ENCODE measurements around the gene DNAH2. TPM values are rescaled to one million over a fixed set of nuclear protein-coding genes. Genes with fewer than 3 reads are reported as not detected.

Gene DNAH2
- total and polyA plus RNA-seq, 9 of the 15 experiments (the other 6 are each of a cell fraction or from before 2014, with no cell fraction given), result 0.03 TPM; not detected in 8

- ATAC-seq, result no peak
Observed at GRCh38 chr17:7719661-7720060, 2.1 kb downstream of the DNAH2 start.

More at GRCh38 chr17:7719661-7720060, 2.1 kb downstream of the DNAH2 start:
- Histone ChIP-seq H3K27me3 (ENCODE audit: control insufficient read depth in 2 of 2, insufficient read depth in 2 of 2, low read length in 2 of 2) (peaks cover 24 to 50% of the 10 kb centered on the region in 2 experiments; a peak in 4 of 5 replicates), H3K4me1 (replicated peaks in 1 of 2; ENCODE audit: control insufficient read depth in 2 of 2, insufficient read depth in 2 of 2, low read length in 2 of 2) (peaks cover 6 to 21% of the 10 kb centered on the region in 2 experiments; a peak in 3 of 5 replicates), H3K4me2 (ENCODE audit: insufficient read depth, low read length) (no peak overlapping the region), H3K27ac (ENCODE audit: extremely low read depth, low read depth, low read length) (no peak overlapping the region), H3K79me2 (ENCODE audit: control insufficient read depth, insufficient read depth, low read length) (no peaks in the 10 kb centered on the region), H2AFZ (ENCODE audit: low read depth, low read length) (no peak overlapping the region), H4K20me1 (replicated peaks; ENCODE audit: control insufficient read depth, insufficient read depth, low read length) (no peaks in the 10 kb centered on the region), H3K9ac (ENCODE audit: insufficient read depth in 1 of 2, low read depth in 2 of 2, low read length in 2 of 2) (no peak overlapping the region), H3K4me3 (no peak overlapping the region), H3K9me3 (replicated peaks; ENCODE audit: control insufficient read depth, insufficient read depth, low read depth, low read length) (no peaks in the 10 kb centered on the region), H3K9me1 (ENCODE audit: control insufficient read depth, insufficient read depth, low read length) (no peaks in the 10 kb centered on the region), H3K36me3 (ENCODE audit: control insufficient read depth, insufficient read depth, low read length) (no peaks in the 10 kb centered on the region)
- in situ Hi-C loops (cut with MboI) (no loop called here), intact Hi-C loops (cut with micrococcal nuclease) (no loop called here)
- ChIA-PET POLR2A (interaction anchor here (0.6 kb wide), 1 partner anchor 34 kb away, joined by 4 read pairs; no protein-coding TSS in a partner anchor), CTCF (ENCODE audit: low intra/inter-chr PET ratio) (no interaction called here)
- TF ChIP-seq HNRNPH1 (optimal IDR thresholded peaks at IDR 0.05; ENCODE audit: low read depth, low read length) (no peak), CREM (IDR thresholded peaks at IDR 0.05; ENCODE audit: low read depth) (no peak), ZNF316 (IDR thresholded peaks at IDR 0.05) (no peak), TOE1 (IDR thresholded peaks at IDR 0.05; ENCODE audit: borderline replicate concordance) (no peak), TOE1 (CRISPR knock-in tag; IDR thresholded peaks at IDR 0.05; ENCODE audit: borderline replicate concordance, low read depth) (no peak), TAL1 (IDR thresholded peaks at IDR 0.05) (no peak), EP400 (IDR thresholded peaks at IDR 0.05) (no peak), NCOA2 (IDR thresholded peaks at IDR 0.05; ENCODE audit: partially characterized antibody in 2 of 2) (no peak), ZHX1 (conservative IDR thresholded peaks at IDR 0.05; ENCODE audit: low read length) (no peak)
- TF ChIP-seq, protein P1, sequence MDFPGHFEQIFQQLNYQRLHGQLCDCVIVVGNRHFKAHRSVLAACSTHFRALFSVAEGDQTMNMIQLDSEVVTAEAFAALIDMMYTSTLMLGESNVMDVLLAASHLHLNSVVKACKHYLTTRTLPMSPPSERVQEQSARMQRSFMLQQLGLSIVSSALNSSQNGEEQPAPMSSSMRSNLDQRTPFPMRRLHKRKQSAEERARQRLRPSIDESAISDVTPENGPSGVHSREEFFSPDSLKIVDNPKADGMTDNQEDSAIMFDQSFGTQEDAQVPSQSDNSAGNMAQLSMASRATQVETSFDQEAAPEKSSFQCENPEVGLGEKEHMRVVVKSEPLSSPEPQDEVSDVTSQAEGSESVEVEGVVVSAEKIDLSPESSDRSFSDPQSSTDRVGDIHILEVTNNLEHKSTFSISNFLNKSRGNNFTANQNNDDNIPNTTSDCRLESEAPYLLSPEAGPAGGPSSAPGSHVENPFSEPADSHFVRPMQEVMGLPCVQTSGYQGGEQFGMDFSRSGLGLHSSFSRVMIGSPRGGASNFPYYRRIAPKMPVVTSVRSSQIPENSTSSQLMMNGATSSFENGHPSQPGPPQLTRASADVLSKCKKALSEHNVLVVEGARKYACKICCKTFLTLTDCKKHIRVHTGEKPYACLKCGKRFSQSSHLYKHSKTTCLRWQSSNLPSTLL (IDR thresholded peaks at IDR 0.05), result no peak
- BruUV-seq (replicated peaks), result no TSS peak
- FAIRE-seq, result no peak
- WGBS (ENCODE audit: insufficient coverage, low coverage, missing lambda C conversion rate), result 6% methylated on average over 9 of the region's 9 CpGs
- no peak for DNase-seq (ENCODE audit: extremely low read depth in 1 of 4, low spot score in 3 of 4)

Measured in K562 (cell line).